GM19438 (cell line): Measurements from ENCODE around the gene ADGRL4.
A peak's percentile ranks its signal among the peaks of the same experiment; 100 is the strongest.
"Not testable (repeated sequence)": the region's sequence is repeated elsewhere in the genome, so short reads cannot be mapped to it uniquely, and the experiment has no call there.

Experiments used
- ATAC-seq: cut with Tn5 transposase; IDR thresholded peaks from one replicate; pipeline ENCODE4 v1.9.1; 2021; ENCODE audit warnings: low read depth; ENCODE audit not compliant: unreplicated experiment

Gene ADGRL4

GRCh38 chr1:78919150-78919549, 87.4 kb downstream of the ADGRL4 start:
- no peak for ATAC-seq

- no peak for ATAC-seq
Observed at GRCh38 chr1:78918157-78918556, 88.4 kb downstream of the ADGRL4 start.

GRCh38 chr1:78916986-78917385, 89.5 kb downstream of the ADGRL4 start:
- no peak for ATAC-seq

GRCh38 chr1:78913950-78914349, 92.6 kb downstream of the ADGRL4 start:
- ATAC-seq: no peak

- ATAC-seq: no peak
Observed at GRCh38 chr1:78911956-78912880, 94.3 kb downstream of the ADGRL4 start.

- ATAC-seq: no peak
Observed at GRCh38 chr1:78902641-78903040, 103.9 kb downstream of the ADGRL4 start.

GRCh38 chr1:78894811-78895210, 111.7 kb downstream of the ADGRL4 start:
- ATAC-seq: no peak

GRCh38 chr1:78892260-78892840, 114.2 kb downstream of the ADGRL4 start:
- no peak for ATAC-seq

- no peak for ATAC-seq
Observed at GRCh38 chr1:78887458-78887857, 119.1 kb downstream of the ADGRL4 start.

GRCh38 chr1:78884685-78885452, 121.7 kb downstream of the ADGRL4 start:
- ATAC-seq: no peak

GRCh38 chr1:78880223-78880622, 126.3 kb downstream of the ADGRL4 start:
- no peak for ATAC-seq

GRCh38 chr1:78875986-78876385, 130.5 kb downstream of the ADGRL4 start:
- not testable (repeated sequence) for ATAC-seq

- ATAC-seq: not testable (repeated sequence)
Observed at GRCh38 chr1:78872801-78873200, 133.7 kb downstream of the ADGRL4 start.

- ATAC-seq: no peak
Observed at GRCh38 chr1:78871249-78871648, 135.3 kb downstream of the ADGRL4 start.

- no peak for ATAC-seq
Observed at GRCh38 chr1:78869136-78869535, 137.4 kb downstream of the ADGRL4 start.

GRCh38 chr1:78864175-78864574, 142.4 kb downstream of the ADGRL4 start:
- ATAC-seq: no peak

GRCh38 chr1:78856096-78856495, 150.4 kb downstream of the ADGRL4 start:
- no peak for ATAC-seq

- ATAC-seq: peak; percentile 81
Observed at GRCh38 chr1:78855258-78855657, 151.3 kb downstream of the ADGRL4 start.

- no peak for ATAC-seq
Observed at GRCh38 chr1:78854556-78854955, 152.0 kb downstream of the ADGRL4 start.

GRCh38 chr1:78843546-78843945, 163.0 kb downstream of the ADGRL4 start:
- no peak for ATAC-seq

- no peak for ATAC-seq
Observed at GRCh38 chr1:78843111-78843510, 163.4 kb downstream of the ADGRL4 start.
